ENCODE data around the gene GALNT9. TPM values are rescaled to one million over a fixed set of nuclear protein-coding genes. Genes with fewer than 3 reads are reported as not detected.

GALNT9 gene
- total RNA-seq, 2 experiments from 2014 or later: not detected

- CTCF ChIA-PET: no interaction called here
- no peak overlapping the region for H3K4me3 Mint-ChIP-seq
- intact Hi-C loops (cut with DNase I, micrococcal nuclease): loop anchor here in 1 of 2 experiments (5.0 kb wide), 1 partner anchor 129 kb away; no protein-coding TSS in a partner anchor
- TF ChIP-seq CTCF (IDR thresholded peaks at IDR 0.05): no peak
- Histone ChIP-seq H3K36me3 (ENCODE audit: insufficient read depth, low read length) (no peaks in the 10 kb centered on the region), H3K9me3 (ENCODE audit: control insufficient read depth in 1 of 2, insufficient read depth in 1 of 2, low read length in 2 of 2) (peaks cover 0 to 13% of the 10 kb centered on the region in 2 experiments), H3K4me3 (ENCODE audit: low read length) (no peak overlapping the region), H3K27ac (ENCODE audit: low read depth in 1 of 2, low read length in 2 of 2) (no peak overlapping the region), H3K27me3 (ENCODE audit: control insufficient read depth in 1 of 2, insufficient read depth in 2 of 2, low read length in 2 of 2) (peaks cover 17 to 21% of the 10 kb centered on the region in 2 experiments), H3K4me1 (ENCODE audit: insufficient read depth, low read length) (peaks cover 40% of the 10 kb centered on the region)
- peaks cover 31% of the 10 kb centered on the region for H3K27me3 Mint-ChIP-seq
- H3K9me3 Mint-ChIP-seq: no peaks in the 10 kb centered on the region
- no peaks in the 10 kb centered on the region for H3K4me1 Mint-ChIP-seq (ENCODE audit: low read depth)
- DNase-seq (no peak), ATAC-seq (ENCODE audit: poor library complexity) (no peak)
- no peak overlapping the region for H3K27ac Mint-ChIP-seq
- POLR2A ChIA-PET: no interaction called here
- no peaks in the 10 kb centered on the region for H3K36me3 Mint-ChIP-seq (ENCODE audit: low read depth)
Measured at GRCh38 chr12:132281038-132281437, 48.4 kb downstream of the GALNT9 start.

- no peaks in the 10 kb centered on the region for H3K36me3 Mint-ChIP-seq (ENCODE audit: low read depth)
- no peak for TF ChIP-seq CTCF (IDR thresholded peaks at IDR 0.05)
- H3K4me3 Mint-ChIP-seq: no peak overlapping the region
- no peak overlapping the region for H3K27ac ChIP-seq (ENCODE audit: low read depth in 1 of 2, low read length in 2 of 2)
- H3K27me3 ChIP-seq (ENCODE audit: control insufficient read depth in 1 of 2, insufficient read depth in 2 of 2, low read length in 2 of 2): peaks cover 14 to 19% of the 10 kb centered on the region in 2 experiments
- H3K9me3 Mint-ChIP-seq: no peaks in the 10 kb centered on the region
- peaks cover 29% of the 10 kb centered on the region for H3K27me3 Mint-ChIP-seq
- no peak overlapping the region for H3K27ac Mint-ChIP-seq
- POLR2A ChIA-PET: no interaction called here
- H3K4me1 Mint-ChIP-seq (ENCODE audit: low read depth): no peaks in the 10 kb centered on the region
- peaks cover 0 to 13% of the 10 kb centered on the region in 2 experiments for H3K9me3 ChIP-seq (ENCODE audit: control insufficient read depth in 1 of 2, insufficient read depth in 1 of 2, low read length in 2 of 2)
- intact Hi-C loops (cut with DNase I, micrococcal nuclease): loop anchor here in 1 of 2 experiments (5.0 kb wide), 1 partner anchor 128 kb away; no protein-coding TSS in a partner anchor
- CTCF ChIA-PET: no interaction called here
- no peak overlapping the region for H3K4me3 ChIP-seq (ENCODE audit: low read length)
- no peaks in the 10 kb centered on the region for H3K36me3 ChIP-seq (ENCODE audit: insufficient read depth, low read length)
- DNase-seq (no peak), ATAC-seq (ENCODE audit: poor library complexity) (no peak)
- H3K4me1 ChIP-seq (ENCODE audit: insufficient read depth, low read length): peaks cover 34% of the 10 kb centered on the region
Measured at GRCh38 chr12:132280406-132280805, 49.0 kb downstream of the GALNT9 start.

- H3K27ac ChIP-seq (ENCODE audit: low read depth in 1 of 2, low read length in 2 of 2): no peak overlapping the region
- H3K4me3 ChIP-seq (ENCODE audit: low read length): no peak overlapping the region
- CTCF ChIA-PET: no interaction called here
- Mint-ChIP-seq H3K4me1 (ENCODE audit: low read depth) (no peaks in the 10 kb centered on the region), H3K27me3 (peaks cover 33% of the 10 kb centered on the region), H3K36me3 (ENCODE audit: low read depth) (no peaks in the 10 kb centered on the region), H3K27ac (no peak overlapping the region), H3K4me3 (no peak overlapping the region), H3K9me3 (no peaks in the 10 kb centered on the region)
- ATAC-seq (ENCODE audit: poor library complexity) (no peak), DNase-seq (no peak)
- intact Hi-C loops (cut with DNase I, micrococcal nuclease): loop anchor here in 1 of 2 experiments (5.0 kb wide), 1 partner anchor 128 kb away; no protein-coding TSS in a partner anchor
- TF ChIP-seq CTCF (IDR thresholded peaks at IDR 0.05): no peak
- H3K27me3 ChIP-seq (ENCODE audit: control insufficient read depth in 1 of 2, insufficient read depth in 2 of 2, low read length in 2 of 2): peaks cover 13 to 18% of the 10 kb centered on the region in 2 experiments
- no peaks in the 10 kb centered on the region for H3K36me3 ChIP-seq (ENCODE audit: insufficient read depth, low read length)
- POLR2A ChIA-PET: no interaction called here
- peaks cover 0 to 13% of the 10 kb centered on the region in 2 experiments for H3K9me3 ChIP-seq (ENCODE audit: control insufficient read depth in 1 of 2, insufficient read depth in 1 of 2, low read length in 2 of 2)
- H3K4me1 ChIP-seq (ENCODE audit: insufficient read depth, low read length): peaks cover 33% of the 10 kb centered on the region
Measured at GRCh38 chr12:132279930-132280329, 49.5 kb downstream of the GALNT9 start.

Measured in CD4-positive, alpha-beta T cell (primary cell).